Fibroblast of peridontal ligament (primary cell): ENCODE results near the gene SIGLEC11.
"Not testable (repeated sequence)": the region's sequence is repeated elsewhere in the genome, so short reads cannot be mapped to it uniquely, and the experiment has no call there.

ENCODE experiments used
- DNase-seq: peaks from one replicate; pipeline ENCODE4 v3.0.0-alpha.2; 2010; ENCODE audit errors: extremely low read depth

The SIGLEC11 gene

DNA sequence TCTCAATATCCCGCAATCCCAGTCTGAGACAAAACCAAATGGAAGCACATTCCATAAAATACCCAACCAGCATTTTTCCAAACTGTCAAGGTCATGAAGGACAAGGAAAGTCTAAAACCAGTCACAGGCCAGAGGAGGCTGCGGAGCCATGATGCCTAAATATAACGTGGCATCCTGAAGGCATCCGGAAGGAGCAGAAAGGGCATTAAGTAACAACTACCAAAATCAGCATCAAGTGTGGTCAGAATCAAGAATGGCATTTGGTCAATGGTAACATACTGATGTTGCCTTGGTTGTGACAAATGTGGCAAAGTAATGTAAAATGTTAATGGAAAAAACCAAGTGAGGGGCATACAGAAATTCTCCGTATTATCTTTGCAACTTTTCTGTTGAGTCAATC is 35.5 kb downstream of the SIGLEC11 start:
- no peak for DNase-seq

GRCh38 chr19:49924881-49925210 is 36.1 kb downstream of the SIGLEC11 start:
- not testable (repeated sequence) for DNase-seq

DNA sequence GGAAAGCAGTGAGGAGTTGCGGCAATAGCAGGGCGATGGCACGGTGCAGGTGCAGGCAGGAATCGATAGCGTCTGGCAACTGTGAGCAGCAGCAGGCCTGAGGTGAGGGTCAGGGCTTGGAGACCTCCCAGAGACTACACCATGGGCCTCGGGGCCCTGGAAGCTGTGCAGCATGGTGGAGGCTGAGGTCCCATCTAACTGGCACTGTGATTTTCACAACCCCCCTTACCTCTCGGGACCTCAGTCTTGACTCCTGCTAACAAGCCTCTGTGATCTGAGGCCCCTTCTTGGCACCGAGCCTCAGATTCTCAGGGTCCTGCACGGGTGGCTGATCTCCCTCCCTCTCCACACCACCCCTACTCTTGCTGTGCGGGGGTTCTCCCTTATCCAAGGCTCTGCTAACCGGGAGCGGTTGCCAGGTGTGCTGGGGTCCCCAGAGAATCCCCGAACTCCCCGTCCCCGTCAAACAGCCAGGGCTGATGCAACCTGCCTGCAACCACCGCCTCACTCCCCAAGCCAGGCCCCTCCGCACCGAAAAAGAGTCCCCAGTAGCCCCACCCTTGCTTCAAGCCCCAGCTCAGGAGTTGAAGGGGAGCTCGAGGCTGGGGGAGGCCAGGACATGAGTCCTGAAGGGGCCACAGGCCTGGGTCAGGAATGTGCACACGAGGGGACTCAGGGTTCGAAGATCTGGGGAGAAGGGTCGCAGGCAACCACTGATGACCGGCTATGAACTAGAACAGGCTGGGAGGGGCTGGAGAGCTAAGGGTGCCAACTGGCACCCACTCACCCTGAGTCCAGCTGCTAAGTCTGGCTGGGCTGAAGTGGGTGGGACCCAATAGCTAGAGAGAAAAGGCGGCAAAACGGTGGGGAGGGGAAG is 36.7 kb downstream of the SIGLEC11 start:
- DNase-seq: no peak

DNA sequence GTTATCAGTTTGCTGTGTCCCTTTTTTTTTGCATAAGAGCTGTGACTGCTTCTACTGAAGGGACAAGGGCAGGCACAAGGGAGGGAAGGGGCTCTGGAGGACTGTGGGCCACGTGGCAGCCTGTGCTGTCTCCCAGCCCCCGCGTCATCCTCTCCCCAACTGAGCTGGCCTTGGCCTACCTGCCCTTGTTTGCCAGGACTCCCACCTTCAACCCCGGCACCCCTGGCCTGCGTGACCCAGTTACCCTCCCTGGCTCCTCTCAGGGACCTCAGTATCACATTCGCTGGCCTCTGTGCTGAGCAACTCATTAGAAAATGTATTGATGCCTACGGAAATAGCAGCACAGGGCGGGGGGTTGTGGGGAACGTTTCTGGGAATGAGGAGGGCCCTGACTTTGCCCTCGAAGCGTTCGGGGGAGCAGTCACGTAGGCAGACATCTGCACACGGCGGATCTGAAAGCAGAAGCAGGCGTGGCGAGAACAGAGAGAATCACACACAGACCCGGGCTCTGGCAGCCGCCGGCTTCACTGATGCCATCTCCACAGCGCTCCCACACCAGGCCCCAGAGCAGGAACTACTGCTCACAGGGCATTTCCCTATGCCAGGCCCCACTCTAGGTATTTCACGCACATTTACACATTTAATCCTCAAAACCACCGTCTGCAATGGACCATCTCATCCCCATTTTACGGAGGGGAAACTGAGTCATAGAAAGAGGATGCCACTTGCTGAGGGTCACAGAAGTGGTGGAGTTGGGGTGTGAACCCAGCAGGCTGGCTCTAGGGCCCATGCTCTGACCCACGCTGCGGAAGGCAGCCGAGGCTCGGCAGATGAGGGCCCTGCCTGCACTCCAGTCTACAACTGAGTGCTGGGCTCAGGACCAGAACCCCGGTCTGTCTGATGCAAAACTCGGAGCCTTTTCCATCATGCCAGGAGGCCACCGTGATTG is 37.6 kb downstream of the SIGLEC11 start:
- no peak for DNase-seq

DNA sequence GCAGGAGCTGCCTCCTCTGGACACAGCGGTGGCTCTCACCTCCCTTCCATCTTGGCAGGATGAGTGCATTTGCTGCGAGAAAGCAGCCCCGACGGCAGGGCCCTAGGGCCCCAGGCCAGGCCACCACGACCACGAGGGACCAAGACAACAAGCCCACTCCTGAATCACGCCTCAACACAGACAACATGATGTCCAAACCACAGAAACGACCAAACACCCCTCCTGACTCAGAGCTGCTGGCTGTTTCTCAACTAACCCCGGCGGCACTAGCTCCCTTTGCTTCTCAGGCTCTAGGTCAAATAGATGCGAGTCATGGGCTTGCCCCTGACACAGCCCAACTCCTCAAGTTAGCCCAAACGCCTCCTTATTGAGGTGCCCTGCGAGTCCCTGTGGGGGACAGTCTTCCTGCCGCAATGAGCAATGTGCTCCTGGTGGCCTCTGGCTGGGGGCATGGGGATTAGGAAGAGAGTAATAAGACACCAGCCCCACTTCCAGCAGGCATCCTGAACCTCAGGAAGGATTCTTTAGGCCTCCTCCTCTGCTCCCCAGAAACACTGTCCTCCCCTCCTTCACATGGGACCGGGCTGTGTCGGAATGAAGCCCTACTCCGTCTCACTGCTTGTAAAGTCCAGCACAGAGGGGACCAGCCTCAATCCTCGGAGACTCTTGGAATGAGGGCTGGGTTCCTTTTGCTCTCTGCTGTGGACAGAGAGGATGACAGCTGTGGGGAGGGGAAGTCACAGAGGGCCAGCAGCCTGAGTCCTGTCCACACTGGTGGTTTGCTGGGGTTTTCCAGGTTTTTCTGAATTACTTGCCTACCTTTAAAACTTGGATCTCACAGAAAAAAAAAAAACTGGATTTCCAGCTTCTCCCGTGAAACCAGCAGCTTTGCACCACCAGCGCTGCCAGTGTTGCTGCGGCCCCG is 38.8 kb downstream of the SIGLEC11 start:
- DNase-seq: peak; percentile 66

GRCh38 chr19:49920624-49921363 is 40.2 kb downstream of the SIGLEC11 start:
- no peak for DNase-seq

- no peak for DNase-seq
These were observed 42.9 kb downstream of the SIGLEC11 start for GRCh38 chr19:49918089-49918488.

- no peak for DNase-seq
These were observed 43.9 kb downstream of the SIGLEC11 start for GRCh38 chr19:49916839-49917733.

DNA sequence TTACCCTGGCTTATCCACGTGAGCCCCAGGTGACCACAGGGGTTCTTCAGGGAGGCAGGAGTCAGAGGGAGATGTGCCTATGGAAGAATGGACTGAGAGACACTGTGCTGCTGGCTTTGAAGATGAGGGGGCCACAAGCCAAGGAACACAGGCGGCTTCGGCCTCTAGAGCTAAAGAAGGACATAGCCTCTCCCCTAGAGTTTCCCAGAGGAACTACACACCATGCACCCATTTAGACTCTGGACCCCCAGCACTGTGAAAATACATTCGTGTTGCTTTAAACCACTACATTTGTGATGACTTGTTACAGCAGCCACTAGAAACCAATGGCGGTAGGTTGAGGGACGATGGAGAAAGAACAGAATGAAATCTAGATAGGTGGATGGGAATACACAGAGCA is 45.7 kb downstream of the SIGLEC11 start:
- DNase-seq: no peak

DNA sequence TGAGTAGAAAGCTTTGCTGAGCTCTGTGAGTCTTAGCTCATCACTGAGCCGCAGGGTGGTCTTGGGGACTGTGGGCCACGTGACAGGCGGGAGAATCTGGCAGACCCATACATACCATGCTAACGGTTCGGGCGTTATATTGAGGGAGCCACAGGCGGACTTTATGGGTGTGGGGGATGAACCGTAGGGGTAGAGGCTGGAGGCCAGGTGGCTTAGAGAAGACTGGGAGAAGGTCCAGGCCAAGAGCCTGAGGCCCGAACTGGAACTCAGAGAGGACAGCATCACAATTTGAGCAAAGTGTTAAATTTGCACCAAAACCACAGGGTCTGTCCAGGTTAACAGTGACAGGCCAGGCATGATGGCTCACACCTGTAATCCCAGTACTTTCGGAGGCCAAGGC is 47.3 kb downstream of the SIGLEC11 start:
- no peak for DNase-seq

DNA sequence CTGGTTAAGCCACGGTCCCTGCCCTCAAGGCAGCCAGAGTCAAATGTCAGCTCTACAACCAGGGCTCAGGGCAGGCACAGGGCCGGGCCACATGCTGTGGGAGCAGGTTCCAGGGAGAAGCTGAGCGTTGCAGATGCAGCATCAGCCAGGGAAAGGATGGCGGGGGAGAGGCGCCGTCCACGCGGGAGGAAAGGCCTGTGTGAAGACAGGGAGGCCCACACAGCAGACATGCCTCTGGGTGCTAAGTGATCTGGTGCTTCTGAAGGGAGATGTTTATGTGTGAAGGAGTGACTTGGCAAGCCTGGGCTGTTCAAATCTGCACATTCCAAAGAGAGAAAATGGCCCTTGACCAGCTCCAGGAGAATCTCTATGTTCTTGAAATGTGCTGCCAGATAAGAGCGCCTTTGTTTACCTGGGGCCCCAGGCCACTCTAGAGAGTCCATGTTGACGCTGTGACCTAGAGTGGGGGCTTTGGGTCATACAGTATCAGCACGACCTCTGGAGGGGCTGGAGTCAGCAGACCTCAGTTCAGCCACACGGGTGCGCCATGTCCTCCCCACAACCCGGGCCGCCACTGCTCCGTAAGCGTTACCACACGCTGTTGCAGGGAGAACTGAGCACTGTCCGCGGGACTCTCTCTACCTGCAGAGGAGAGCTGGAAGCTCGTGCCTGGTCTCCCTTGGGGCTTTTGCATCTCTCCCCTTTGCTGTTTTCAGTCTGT is 47.8 kb downstream of the SIGLEC11 start:
- no peak for DNase-seq

DNA sequence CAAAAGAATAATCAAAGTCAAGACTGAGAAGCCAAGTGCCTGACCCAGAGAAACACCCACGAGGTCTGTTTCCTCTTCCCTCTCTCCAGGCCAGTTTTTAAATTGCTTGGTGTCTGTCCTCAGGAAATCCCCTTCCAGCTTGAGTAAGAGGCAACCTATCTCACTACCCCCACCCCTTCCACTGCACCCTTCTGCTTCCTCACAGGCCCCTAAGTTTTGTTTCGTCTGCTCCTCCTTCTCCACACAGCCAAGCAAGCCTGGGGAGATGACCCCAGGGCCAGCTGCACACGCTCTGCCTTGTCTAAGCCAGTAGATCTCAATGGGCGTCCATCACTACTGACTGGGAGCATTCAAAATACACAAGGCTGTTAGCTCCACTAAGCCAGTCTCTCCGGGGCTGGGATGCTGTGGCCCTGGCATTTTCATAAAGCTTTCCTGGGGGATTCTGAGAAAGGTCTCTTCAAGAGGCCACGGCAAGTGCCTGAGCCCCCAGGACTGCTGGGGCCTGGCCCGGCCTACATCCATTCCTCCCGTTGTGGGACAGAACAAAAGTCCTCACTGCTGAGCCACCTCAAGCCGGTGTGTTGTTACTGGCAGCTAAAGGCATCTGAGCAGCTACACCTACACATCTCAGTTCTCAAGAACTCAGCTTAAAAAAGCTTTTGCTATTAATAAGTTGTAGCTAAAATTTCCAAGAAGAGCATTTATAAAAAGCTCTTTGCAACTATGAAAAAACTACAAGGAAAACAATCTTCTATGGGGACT is 49.4 kb downstream of the SIGLEC11 start:
- no peak for DNase-seq

GRCh38 chr19:49910179-49910578 is 50.8 kb downstream of the SIGLEC11 start:
- no peak for DNase-seq

- no peak for DNase-seq
These were observed 52.2 kb downstream of the SIGLEC11 start for GRCh38 chr19:49908480-49909420.

GRCh38 chr19:49907745-49908446 is 53.1 kb downstream of the SIGLEC11 start:
- DNase-seq: no peak

- no peak for DNase-seq
These were observed 54.0 kb downstream of the SIGLEC11 start for GRCh38 chr19:49906879-49907564.
